Posterior vena cava (tissue), 2 donors: Measurements from ENCODE around the gene THBS3. TPM values are rescaled to one million over a fixed set of nuclear protein-coding genes. Genes with fewer than 3 reads are reported as not detected.
"Not testable (repeated sequence)": the region's sequence is repeated elsewhere in the genome, so short reads cannot be mapped to it uniquely, and the experiment has no call there.

ENCODE experiments used
- DNase-seq: peaks from one replicate; pipeline ENCODE4 v3.0.0-alpha.2; 2020; ENCODE audit warnings: low spot score
- intact Hi-C, 2 donors: fragments of 100-400 bp; cut with DNase I; formaldehyde crosslinking; loops; one replicate each; pipeline versions ENCODE4 v1.14.1 to v1.14.2; 2022 to 2023
- total RNA-seq, 2 donors: library from RNA; stranded (reverse); fragmentation: NEBNext Ultra II Directional; extraction: Animal tissue kit (Norgen Biotek cat#: 25700); gene quantifications; one replicate each; pipeline ENCODE4 v1.2.1, GENCODE V29; 2021
- donor health status: DM: yes; HTN: yes; CAD: no.
- donor health status: DM: yes; HTN: yes; CAD: no.

The THBS3 gene
- total RNA-seq, 2 donors from 2014 or later, result 46.3 to 96.6 TPM

DNA sequence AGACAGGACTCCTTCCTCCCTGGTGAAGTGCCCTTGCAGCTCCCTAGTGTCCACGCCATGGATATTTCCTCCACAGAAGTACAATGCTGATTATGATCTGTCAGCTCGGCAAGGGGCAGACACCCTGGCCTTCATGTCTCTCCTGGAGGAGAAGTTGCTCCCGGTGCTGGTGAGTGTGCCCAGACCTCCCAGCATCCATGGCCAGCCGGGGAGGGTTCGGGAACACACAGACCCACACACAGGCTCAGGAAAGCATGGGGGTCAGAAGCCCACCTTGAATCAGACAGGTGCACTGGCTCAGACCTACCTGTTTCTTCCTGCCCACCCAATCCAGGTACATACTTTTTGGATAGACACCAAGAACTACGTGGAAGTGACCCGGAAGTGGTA is 4.3 kb upstream of the THBS3 start:
- intact Hi-C loops, DNase-seq: not testable (repeated sequence)

DNA sequence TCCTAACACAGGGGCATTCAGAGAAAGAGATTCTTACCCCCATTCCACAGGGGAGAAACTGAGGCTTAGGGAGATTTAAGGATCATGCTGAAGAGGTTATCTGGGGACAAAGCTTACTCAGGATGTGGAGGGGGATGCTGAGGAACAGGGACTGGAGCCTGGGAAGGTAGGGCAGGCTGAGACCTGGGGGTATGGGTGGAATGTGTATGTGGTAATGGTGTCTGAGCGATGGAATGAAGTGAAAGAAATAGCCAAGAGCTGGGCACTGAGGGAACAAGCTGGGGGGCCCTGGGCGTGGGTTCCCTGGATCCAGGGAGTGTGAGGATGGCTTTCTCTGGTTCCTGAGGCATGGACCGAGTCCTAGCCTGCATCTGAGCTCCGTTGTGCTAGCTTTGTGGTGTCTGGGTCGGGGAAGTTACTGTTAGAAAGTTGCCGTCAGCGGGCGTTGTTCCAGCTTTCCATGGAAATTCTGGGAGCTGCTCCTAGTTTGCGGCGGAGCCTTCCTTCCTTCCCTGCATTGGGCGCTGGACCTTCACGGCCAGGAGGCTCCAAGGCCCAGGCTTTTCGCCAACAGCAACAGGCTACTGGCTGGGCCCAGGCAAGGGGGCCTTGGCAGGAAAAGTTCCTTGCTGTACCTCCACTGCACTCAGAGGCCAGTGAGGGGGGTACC is 3.8 kb upstream of the THBS3 start:
- intact Hi-C loops, result not testable (repeated sequence)
- peak; percentile 92 for DNase-seq

DNA sequence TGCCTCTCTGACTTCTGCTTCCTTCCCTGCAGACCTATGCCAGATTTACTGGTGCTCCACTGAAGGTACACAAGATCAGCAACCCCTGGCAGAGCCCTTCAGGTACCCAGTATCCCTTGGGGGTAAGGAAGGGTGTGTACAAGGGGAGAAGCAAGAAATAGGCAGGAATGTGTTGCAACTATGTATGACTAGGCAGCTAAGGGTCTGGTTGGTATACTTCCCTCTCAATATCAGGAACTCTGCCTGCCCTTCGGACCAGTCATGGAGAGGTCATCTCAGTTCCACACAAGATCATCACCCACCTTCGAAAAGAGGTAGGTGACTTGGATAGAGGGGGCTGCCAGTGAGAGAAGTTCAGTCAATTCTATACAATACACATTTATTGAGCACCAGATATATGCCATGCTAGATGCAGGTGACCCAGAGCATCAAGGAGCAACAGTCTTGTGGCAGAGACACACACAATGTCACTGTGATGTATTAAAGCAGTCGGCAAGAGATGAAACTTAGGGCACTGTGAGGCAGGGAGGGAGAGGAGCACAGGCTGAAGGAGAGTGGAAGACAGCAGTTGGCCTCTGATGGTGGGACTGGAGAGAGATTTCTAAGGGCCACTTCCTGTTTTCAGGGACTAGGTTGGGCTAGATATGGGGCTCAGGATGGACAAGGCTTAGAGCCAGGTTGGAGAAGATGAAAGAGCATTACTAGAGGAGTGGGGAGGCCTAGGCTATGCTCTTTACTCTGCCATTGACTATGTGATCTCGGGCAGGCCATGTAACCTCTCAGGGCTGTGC is 2.8 kb upstream of the THBS3 start:
- intact Hi-C loops, result no loop called here
- DNase-seq, result no peak

DNA sequence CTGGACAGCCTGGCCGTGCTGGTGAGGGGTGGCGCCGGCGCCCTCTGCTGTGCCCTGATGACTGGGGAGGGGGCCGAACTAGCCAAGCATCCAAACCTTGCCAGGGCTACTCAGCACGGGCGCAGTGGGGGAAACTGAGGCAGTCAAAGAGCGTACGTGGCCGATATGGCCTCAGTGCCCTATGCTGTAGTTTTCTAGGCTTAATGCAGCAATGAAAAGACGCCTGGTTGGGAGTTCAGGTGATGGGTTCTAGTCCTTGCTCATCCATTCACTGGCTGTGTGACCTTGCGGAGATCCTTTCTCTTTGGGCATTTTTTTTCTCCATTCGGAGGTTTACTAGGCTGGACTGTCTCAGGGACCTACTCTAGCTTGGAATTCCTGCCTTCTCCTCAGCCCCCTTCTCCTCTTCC is 1.6 kb upstream of the THBS3 start:
- no peak for DNase-seq
- intact Hi-C loops, result no loop called here

- peak; percentile 99 for DNase-seq
- intact Hi-C loops, result no loop called here
These were observed 1.0 kb upstream of the THBS3 start, which contains the start of gene MTX1 for GRCh38 chr1:155208541-155209311. TSS of gene MTX1 (plus strand) at chr1:155208695. CDS start at chr1:155208805, 110 bp downstream.

DNA sequence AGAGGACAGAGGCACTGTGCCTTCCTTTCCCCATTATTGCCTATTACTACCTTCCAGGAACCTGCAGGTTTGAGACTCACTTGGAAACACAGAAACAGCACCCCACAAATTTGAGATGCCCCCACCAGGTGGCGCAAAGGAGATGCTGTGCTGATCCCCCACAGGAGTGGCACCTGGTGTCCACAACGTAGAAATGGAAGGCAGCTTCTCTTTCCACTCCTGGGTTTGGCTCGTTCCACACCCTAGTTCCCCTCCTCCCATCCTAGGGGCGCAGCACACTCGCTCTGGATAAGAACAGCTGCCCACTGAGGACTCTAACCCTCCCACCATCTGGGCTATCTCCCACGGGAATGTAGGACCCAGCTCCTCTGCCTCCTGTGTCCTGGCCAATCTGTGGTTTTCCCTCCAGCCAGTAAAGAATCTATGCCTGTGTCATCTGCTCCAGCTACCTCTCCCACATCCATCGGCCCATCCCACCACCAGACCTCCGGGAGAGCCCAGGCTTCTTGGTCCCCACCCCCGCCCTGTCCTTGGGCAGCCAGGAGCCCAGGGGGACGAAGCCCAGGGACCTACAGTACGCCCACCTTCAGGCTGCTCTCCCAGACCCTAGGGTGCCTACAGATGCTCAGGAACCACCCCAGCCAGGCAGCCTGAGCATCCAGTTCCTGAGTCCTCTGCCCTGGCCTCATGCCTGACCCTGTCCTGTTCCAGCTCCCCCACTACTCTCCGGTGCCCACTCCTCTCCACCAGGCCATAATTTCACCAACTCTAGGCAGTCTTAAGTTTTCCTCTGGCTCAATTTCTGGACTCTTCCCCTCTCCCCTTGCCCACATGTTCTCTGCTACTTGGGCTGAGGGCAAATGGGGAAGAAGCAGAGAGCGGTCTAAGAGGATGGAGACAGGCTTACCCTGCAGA is 549 bp downstream of the THBS3 start:
- peak; percentile 93 for DNase-seq
- intact Hi-C loops, result loop anchor here in 1 of 2 donors (2.0 kb wide), 1 partner anchor 20 kb away; no protein-coding TSS in a partner anchor

DNA sequence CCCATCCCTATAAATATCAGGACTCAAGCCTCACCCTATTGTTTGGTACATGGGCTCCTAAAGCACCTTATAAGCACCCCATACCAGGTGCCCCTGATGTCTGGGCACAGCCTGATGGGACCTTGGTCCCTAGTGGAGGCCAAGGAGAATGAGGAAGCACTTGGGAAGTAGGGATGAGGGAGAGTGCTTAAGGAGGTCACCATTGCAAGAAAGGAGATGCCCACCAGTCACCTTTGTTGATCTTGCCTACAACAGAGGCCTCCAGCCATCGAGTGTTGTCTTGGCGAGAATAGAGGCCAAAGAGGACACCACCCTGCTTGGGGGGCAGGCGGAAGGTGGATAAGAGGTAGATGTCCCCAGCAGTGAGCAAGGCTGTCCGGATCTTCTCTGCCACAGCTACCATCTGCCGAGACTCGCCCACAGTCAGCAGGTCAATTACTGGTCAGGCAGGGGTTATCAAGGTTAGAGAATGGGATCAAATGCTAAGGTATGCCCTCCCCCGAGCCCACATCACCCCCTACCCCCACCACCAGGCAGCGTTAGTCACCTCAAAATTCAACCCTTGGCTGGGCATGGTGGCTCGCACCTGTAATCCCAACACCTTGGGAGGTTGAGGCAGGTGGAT is 1.6 kb downstream of the THBS3 start:
- no peak for DNase-seq
- intact Hi-C loops, result loop anchor here in 1 of 2 donors (2.0 kb wide), 1 partner anchor 21 kb away; no protein-coding TSS in a partner anchor

DNA sequence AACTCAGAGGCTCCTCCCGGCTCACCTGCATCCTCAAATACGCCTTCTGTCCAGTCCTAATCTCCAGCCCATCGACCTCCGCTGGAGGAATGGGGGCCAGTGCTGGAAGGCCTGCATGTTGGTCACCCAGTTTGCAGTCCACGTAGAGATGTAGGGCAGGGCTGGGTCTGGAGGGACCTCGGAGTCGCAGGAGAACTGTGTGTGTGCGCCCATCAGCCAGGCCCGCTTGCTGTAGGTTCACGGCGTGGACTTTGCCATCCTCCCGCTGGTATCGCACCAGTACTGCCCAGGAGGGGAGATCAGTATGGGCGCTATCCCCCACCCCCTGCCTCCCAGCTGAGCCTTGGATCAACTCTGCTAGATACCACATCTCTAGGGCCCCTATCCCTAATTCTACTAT is 2.7 kb downstream of the THBS3 start:
- peak; percentile 73 for DNase-seq
- intact Hi-C loops, result no loop called here

GRCh38 chr1:155202731-155203515 is 4.8 kb downstream of the THBS3 start:
- intact Hi-C loops, result no loop called here
- DNase-seq, result no peak

GRCh38 chr1:155202198-155202597 is 5.5 kb downstream of the THBS3 start:
- no peak for DNase-seq

GRCh38 chr1:155200920-155201319 is 6.8 kb downstream of the THBS3 start:
- intact Hi-C loops, result no loop called here
- DNase-seq, result no peak

More at GRCh38 chr1:155202198-155202597, 5.5 kb downstream of the THBS3 start:
- intact Hi-C loops, result no loop called here

DNA sequence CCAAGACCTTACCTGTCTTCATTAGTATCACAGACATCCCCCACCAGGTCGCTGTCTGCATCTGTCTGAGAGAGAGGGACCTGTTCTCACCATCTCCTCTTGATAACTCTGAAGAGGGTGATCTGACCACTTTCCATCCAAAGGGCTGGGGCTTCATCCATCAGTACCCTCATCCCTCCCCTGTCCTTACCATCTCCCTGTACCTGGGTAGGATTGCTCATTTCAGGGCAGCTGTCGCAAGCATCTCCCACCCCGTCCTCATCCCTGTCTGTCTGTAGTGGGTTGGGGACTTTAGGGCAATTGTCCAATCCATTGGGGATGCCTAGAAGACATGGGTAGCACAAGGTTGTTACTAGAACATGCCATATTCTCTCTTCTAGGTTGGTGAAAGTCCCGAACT is 7.9 kb downstream of the THBS3 start:
- intact Hi-C loops, result no loop called here

DNA sequence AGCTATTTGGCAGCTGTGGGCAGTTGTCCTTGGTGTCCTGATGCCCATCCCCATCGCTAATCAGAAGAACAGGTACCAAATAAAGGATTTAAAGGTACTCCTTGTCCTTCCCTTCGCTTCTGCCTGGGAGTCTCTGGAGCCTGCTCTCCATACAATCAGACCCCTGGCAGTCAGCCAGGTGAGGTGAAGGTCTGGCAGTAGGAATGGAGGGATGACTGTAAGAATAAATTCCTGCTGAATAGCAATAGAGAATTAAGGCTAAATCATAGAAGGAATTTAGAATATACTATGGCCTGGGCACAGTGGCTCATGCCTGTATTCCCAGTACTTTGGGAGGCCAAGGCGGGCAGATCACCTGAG is 9.2 kb downstream of the THBS3 start:
- intact Hi-C loops, result no loop called here
- DNase-seq, result no peak

More for the DNA sequence above, 7.9 kb downstream of the THBS3 start:
- no peak for DNase-seq

- intact Hi-C loops, result no loop called here
- DNase-seq, result no peak
These were observed 9.7 kb downstream of the THBS3 start for GRCh38 chr1:155197901-155198546.

DNA sequence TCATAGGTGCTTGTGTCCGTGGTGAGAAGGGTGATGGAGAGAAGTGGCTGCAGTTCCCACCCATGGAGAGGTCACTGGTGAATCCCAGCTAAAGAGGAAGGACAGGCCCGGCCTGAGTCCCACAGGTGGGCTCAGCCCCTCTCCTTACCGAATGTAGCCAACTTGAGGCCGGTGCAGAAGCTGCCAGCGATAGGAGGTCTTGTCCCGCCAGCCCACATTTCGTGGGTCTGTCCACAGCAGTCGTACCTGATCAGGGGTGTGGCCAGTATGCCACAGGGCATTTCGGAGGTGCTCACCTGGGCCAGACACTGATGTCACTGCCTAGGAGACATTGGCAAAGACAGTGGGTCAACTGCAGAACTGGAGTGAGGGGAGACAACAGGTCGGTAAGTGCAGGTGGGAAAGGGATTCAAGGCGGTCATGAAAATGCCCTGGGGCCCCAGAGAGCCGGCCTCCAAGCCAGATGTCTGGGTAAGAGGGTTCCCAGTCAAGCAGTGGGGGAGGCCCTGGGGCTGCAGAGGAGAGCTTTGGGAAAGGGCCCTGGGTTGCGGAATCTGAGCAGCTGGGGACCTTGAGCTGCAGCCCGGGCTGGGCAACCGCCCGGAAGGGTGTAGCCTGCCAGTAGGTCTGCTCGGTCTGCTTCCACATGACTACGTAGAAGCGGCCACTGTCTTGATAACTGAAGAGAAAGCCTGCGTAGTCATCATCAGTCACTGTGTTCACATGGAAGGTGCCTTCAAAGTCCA is 10.6 kb downstream of the THBS3 start:
- intact Hi-C loops, result no loop called here
- no peak for DNase-seq

DNA sequence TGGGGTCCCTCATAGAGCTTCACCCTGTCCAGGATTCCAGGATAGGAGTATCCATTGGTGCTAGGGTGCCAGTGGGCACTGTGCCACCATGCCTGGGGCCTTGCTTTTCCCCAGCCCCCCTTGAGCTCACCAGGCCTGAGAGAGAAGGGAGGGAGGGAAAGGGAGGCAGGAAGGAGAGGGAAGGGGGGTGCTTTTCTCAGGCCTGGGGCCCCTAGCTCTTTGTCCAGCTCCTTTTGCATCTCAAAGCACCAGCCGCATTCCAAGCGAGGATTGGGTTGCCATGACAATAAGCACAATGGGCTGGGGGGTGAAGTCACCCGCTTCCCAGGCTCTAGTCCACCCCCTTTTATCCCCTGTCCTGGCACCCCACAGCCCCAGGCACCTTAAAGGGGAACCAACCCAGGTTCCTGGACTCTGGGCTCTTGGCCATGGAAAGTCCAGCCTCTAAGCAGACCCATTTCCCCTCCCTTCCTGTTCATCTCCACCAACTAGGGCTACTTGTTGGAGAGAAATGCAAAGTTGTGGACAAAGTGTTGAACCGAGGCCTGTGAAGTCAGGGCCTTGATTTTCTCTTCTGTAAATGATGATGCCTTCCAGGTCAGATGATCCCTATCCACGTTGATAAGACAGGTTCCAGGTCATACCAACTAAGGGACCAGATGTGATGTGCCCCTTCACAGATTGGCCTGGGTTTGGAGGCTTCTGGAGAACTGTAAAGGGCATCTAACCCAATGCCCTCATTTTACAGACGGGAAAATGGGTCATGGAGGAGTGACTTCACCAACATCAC is 11.4 kb downstream of the THBS3 start:
- intact Hi-C loops, result no loop called here
- no peak for DNase-seq
